Mucosa of descending colon (tissue), 3 donors: ENCODE data around the gene CACNA2D2. TPM values are rescaled to one million over a fixed set of nuclear protein-coding genes. Genes with fewer than 3 reads are reported as not detected.

Experiments used
- ATAC-seq: fragments of 200-7000 bp; cut with Tn5 transposase; one replicate; pipeline ENCODE4 v1.9.1; 2020; ENCODE audit warnings: mild to moderate bottlenecking, moderate library complexity
- DNase-seq, 3 donors: peaks; one replicate each; pipeline ENCODE4 v3.0.0-alpha.2; 2020
- H3K36me3 ChIP-seq: fragments of 200-600 bp; one replicate; pipeline ENCODE4 v1.8.0; 2021; ENCODE audit warnings: low read depth, mild to moderate bottlenecking
- H3K4me1 ChIP-seq: fragments of 200-600 bp; one replicate; pipeline ENCODE4 v1.8.0; 2021; ENCODE audit warnings: low read depth, mild to moderate bottlenecking
- H3K4me3 ChIP-seq: fragments of 200-600 bp; one replicate; pipeline ENCODE4 v1.8.0; 2021; ENCODE audit warnings: mild to moderate bottlenecking
- H3K9me3 ChIP-seq: fragments of 200-600 bp; one replicate; pipeline ENCODE4 v1.8.0; 2021; ENCODE audit warnings: mild to moderate bottlenecking
- intact Hi-C, 2 donors: fragments of 100-400 bp; cut with DNase I in 1 of 2; cut with micrococcal nuclease in 1 of 2; formaldehyde crosslinking; loops; one replicate each; pipeline versions ENCODE4 v1.11.0 to v1.11.1; 2022; cut with DNase I, micrococcal nuclease
- long read RNA-seq, 2 donors: library from polyadenylated mRNA; unstranded; transcript quantifications; one replicate each; pipeline ENCODE4 v2.0.0, GENCODE V29; 2019 to 2021
- total RNA-seq, 3 donors: library from RNA; stranded (reverse); fragmentation: NEBNext Ultra II Directional in 2 of 3; extraction: Animal tissue kit (Norgen Biotek cat#: 25700) in 2 of 3; gene quantifications; one replicate each; pipeline versions ENCODE4 v1.2.1 to v1.2.4, GENCODE V29; 2021 to 2023
- TF ChIP-seq, protein P1 (sequence below): fragments of 200-600 bp; IDR thresholded peaks from one replicate; pipeline ENCODE4 v1.8.0; 2022; ENCODE audit warnings: antibody characterized with exemption, mild to moderate bottlenecking
- donor health status: DM: no; HTN: no; CAD: no; lungs with moderate emphysema.
- donor health status: DM: no; HTN: no; CAD: no.
- donor health status: DM: no; HTN: yes; CAD: no.

CACNA2D2 gene
- 1 to 10 TPM; 1.5 to 4.9 (median 3.8) TPM for total RNA-seq
- long read RNA-seq, donor 1, partial matches to known transcripts, result 0 of 2 reads
- long read RNA-seq, donor 1, other reads (novel, unspliced or antisense), result 2 of 2 reads
- long read RNA-seq, donor 2, partial matches to known transcripts, result 0 of 1 reads
- long read RNA-seq, donor 2, other reads (novel, unspliced or antisense), result 1 of 1 reads

DNA sequence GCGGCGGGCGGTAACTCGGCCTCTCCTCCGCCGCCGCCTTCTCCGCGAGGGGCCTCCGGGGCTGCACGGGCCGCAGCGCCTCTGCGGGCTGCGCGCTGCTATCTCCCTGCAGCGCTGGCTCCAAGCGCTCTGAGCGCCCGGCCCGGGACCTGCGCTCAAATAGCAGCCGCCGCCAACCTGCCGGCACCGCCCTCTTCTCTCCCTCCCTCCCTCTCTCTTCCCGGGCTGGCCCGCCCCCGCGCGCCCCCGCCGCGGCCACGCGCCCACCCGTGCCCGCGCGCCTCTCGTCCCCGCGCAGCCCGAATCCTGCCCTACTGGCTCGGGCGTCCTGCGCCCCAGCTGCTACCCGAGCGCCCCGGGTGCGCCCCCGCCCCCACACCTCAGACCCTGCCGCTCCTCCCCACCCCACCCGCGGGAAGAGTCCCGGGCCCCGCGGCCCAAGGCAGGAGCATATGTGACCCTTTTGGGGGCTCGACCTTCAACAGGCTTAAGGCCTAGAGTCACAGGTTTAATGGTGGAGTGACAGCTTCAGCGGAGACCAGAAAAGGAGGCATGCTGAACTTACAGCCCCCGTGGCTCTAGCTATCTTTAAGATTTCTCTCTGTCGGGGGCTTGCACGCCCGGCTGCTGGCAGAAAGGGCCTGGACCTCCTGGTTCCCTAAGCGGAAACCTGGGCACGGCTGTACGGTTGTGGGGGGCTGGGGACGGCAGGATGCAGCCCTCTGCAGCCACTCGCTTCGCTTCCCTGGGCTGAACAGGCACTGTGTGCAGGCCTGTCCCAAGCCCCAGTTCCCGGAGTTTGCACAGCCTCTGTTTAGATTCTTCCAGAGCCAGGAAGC lies at the start of gene CACNA2D2:
TSS of gene CACNA2D2 (minus strand) at position 131 of the 839 bp plus-strand sequence. CDS start 211 bp downstream, outside the sequence.
- intact Hi-C loops, result no loop called here
- no peaks in the 10 kb centered on the region for H3K36me3 ChIP-seq
- H3K4me1 ChIP-seq, result peaks cover 12% of the 10 kb centered on the region
- ATAC-seq (peak; percentile 87), DNase-seq (peak; percentile 64 to 73 (median 66))
- TF ChIP-seq, protein P1, sequence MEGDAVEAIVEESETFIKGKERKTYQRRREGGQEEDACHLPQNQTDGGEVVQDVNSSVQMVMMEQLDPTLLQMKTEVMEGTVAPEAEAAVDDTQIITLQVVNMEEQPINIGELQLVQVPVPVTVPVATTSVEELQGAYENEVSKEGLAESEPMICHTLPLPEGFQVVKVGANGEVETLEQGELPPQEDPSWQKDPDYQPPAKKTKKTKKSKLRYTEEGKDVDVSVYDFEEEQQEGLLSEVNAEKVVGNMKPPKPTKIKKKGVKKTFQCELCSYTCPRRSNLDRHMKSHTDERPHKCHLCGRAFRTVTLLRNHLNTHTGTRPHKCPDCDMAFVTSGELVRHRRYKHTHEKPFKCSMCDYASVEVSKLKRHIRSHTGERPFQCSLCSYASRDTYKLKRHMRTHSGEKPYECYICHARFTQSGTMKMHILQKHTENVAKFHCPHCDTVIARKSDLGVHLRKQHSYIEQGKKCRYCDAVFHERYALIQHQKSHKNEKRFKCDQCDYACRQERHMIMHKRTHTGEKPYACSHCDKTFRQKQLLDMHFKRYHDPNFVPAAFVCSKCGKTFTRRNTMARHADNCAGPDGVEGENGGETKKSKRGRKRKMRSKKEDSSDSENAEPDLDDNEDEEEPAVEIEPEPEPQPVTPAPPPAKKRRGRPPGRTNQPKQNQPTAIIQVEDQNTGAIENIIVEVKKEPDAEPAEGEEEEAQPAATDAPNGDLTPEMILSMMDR, result no peak
- no peak within 1 kb of the TSS for H3K4me3 ChIP-seq
- H3K9me3 ChIP-seq, result no peaks in the 10 kb centered on the region

DNA sequence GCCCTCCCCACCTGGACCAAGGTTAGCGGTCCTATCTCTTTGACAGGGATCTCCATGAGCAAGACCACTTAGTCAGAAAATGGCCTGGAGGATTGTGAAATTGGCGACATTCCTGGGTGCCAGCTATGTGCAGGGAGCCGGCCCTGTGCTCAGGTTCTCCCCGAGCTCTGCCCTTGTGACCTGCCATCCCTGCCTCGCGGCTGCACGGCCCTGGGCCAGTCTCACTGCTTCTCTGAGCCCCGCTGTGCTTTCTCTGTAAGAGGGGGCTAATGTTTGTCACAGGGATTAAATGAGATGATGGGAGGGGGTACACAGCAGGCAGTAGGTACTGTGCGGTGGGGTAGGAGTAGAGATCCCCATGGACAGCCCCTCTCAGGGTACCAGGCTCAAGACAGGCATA lies 49.2 kb upstream of the CACNA2D2 start:
- Histone ChIP-seq H3K9me3 (no peaks in the 10 kb centered on the region), H3K4me3 (no peak overlapping the region), H3K36me3 (no peaks in the 10 kb centered on the region), H3K4me1 (no peaks in the 10 kb centered on the region)
- DNase-seq (no peak), ATAC-seq (no peak)
- TF ChIP-seq, protein P1, result no peak
- intact Hi-C loops, result no loop called here

GRCh38 chr3:50551681-50552435 lies 48.4 kb upstream of the CACNA2D2 start:
- intact Hi-C loops, result no loop called here

GRCh38 chr3:50551054-50551659 lies 47.7 kb upstream of the CACNA2D2 start:
- intact Hi-C loops, result no loop called here
- ATAC-seq, result no peak

More at GRCh38 chr3:50551681-50552435, 48.4 kb upstream of the CACNA2D2 start:
- TF ChIP-seq, protein P1, result no peak
- Histone ChIP-seq H3K4me3 (no peak overlapping the region), H3K9me3 (no peaks in the 10 kb centered on the region), H3K36me3 (no peaks in the 10 kb centered on the region), H3K4me1 (no peaks in the 10 kb centered on the region)
- DNase-seq (no peak), ATAC-seq (no peak)

More at GRCh38 chr3:50551054-50551659, 47.7 kb upstream of the CACNA2D2 start:
- Histone ChIP-seq H3K4me1 (no peaks in the 10 kb centered on the region), H3K9me3 (no peaks in the 10 kb centered on the region), H3K4me3 (no peak overlapping the region), H3K36me3 (no peaks in the 10 kb centered on the region)
- TF ChIP-seq, protein P1, result no peak
- no peak for DNase-seq
